GM19035 (cell line): ENCODE results near the gene ANTXR2.
"Not testable (repeated sequence)": the region's sequence is repeated elsewhere in the genome, so short reads cannot be mapped to it uniquely, and the experiment has no call there.

Experiments used
- ATAC-seq: cut with Tn5 transposase; IDR thresholded peaks from one replicate; pipeline ENCODE4 v1.9.1; 2021; ENCODE audit not compliant: unreplicated experiment

ANTXR2 gene

DNA sequence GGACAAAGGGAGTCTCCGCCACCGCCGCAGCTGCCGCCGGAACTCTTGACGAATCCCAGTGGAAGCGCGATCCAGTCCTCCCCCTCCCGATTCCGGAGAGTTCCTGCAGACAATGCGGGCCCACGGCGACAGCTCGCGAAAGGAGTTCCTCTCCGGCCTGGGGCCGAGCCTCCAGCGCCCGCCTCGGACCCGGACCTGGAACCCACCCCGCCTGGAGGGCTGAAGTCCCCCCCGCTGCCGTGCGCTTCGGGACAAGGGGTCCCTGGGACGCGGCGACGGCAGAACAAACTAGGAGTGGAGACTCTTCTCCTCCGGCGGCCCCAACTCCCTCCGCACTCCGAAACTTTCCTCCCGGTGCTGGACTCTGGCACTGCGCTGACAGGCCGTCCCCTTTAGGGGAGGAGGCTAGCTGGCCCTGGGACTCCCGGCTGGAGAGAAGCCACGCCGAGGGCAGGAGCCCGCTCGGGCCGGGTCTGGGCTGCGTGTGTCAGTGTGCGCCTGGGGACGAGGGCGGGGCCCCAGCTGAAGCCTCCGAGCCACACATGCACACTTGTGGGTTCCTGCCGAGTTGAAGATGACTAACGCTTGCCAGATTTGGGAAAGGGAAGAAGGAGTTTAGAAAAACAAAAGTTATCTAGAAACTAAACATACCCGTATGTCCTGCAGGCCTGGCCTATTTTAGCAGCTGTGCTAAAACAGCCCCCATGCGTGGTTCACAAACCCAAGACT lies at the start of gene ANTXR2:
Gene ANTXR2, minus strand, starts transcription at position 486 of the 729 bp plus-strand sequence. CDS start 669 bp downstream, outside the sequence.
- peak; percentile 58 for ATAC-seq

- not testable (repeated sequence) for ATAC-seq
These were observed 48.8 kb upstream of the ANTXR2 start for GRCh38 chr4:80121815-80122214.

DNA sequence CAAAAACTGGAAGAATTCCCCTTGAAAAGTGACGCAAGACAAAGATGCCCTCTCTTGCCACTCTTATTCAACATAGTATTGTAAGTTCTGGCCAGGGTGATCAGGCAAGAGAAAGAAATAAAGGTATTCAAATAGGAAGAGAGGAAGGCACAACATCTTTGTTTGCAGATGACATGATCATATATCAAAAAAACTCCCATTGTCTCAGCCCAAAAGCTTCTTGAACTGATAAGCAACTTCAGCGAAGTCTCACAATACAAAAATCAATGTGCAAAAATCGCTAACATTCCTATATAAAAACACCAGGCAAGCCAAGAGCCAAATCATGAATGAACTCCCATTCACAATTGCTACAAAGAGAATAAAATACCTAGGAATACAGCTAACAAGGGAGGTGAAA lies 46.6 kb upstream of the ANTXR2 start:
- ATAC-seq: not testable (repeated sequence)

- no peak for ATAC-seq
These were observed 43.5 kb upstream of the ANTXR2 start for GRCh38 chr4:80116516-80116915.

- no peak for ATAC-seq
These were observed 42.5 kb upstream of the ANTXR2 start for GRCh38 chr4:80115368-80116181.

GRCh38 chr4:80114732-80115265 lies 41.8 kb upstream of the ANTXR2 start:
- no peak for ATAC-seq

GRCh38 chr4:80113615-80114014 lies 40.6 kb upstream of the ANTXR2 start:
- no peak for ATAC-seq

GRCh38 chr4:80112236-80112635 lies 39.2 kb upstream of the ANTXR2 start:
- no peak for ATAC-seq

DNA sequence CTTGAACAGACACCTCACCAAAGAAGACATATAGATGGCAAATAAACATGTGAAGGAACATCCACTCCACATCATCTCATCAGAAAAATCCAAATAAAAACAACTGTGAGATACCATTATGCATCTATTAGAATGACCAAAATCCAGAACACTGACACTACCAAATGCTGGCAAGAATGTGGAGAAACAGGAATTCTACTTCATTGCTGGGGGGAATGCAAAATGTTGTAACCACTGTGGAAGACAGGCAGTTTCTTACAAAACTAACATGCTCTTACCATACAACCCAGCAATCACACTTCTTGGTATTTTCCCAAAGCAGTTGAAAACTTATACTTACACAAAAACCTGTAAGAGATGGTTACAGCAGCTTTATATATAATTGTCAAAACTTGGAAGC lies 38.2 kb upstream of the ANTXR2 start:
- ATAC-seq: no peak

DNA sequence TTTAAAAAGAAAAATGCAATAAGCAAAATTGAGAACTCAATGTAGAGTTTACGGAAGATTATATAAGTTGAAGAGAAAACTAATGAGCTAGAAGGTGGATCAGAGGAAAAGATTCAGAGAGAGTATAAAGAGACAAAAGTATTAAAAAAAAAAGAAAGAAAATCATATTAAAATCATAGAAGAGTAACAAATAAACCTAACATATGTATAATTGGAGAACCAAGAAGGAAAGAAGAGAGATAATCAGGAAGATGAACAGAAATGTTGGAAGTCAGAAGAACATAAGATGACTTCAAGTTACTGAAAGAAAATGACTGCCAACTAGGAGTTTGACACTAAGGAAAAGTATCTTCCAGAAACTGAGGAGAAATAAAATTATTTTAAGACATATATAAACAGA lies 34.3 kb upstream of the ANTXR2 start:
- no peak for ATAC-seq

- no peak for ATAC-seq
These were observed 31.9 kb upstream of the ANTXR2 start for GRCh38 chr4:80104927-80105326.

- no peak for ATAC-seq
These were observed 30.6 kb upstream of the ANTXR2 start for GRCh38 chr4:80103629-80104028.

DNA sequence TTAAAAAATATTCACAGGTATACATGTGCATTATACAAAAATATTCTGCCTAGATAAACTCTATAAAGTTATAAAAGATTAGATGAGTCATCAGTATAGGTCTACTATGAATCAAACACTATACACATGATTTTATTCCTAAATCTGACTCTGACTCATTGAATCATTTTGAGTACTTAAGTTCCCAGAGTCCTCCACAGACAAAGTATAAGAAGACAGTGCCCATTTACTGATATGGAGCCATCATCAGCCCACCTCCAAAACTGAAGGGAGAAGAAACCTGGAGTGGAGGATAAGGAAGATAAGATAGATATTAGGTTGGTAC lies 28.7 kb upstream of the ANTXR2 start:
- ATAC-seq: no peak

DNA sequence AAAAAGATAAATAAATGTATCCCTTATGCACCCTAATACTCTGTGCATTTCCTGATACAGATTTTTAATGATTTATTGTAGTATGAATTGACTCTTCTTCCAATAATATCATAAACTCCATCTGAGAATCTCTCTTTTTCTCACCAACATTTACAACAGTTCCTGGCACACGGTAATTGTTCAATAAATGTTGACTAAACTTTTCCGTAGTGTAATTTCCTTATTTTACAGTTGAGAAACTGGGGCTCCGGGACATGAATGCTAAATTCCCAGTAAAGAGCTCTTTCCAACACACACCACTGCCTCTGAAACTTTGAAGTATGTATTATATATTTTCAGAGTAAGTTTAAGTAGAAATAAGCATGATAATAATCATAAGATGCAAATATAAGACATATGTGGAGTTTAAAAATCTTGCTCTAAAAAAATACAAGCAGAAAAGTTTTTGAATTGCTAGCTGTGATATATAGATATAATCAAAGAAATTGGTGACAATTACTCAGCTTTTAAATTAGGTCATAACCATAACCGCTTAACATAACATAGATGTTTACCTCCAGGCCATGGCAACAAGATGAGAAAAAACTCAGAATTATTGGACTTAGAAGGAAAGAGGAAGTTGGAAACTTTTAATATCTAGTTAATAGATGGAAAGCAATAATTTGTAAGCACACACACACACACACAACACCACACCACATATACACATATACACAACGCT lies 28.2 kb upstream of the ANTXR2 start:
- no peak for ATAC-seq

DNA sequence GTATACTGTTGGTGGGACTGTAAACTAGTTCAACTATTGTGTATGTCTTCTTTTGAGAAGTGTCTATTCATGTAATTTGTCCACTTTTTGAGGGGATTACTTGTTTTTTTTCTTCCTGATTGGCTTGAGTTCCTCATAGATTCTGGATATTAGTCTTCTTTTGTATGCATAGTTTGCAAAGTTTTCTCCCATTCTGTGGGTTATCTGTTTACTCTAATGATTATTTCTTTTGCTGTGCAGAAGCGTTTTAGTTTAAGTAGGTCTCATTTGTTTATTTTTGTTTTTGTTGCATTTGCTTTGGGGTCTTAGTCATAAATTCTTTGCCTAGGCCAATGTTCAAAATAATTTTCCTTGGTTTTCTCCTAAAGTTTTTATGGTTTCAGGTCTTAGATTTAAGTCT lies 26.6 kb upstream of the ANTXR2 start:
- no peak for ATAC-seq

GRCh38 chr4:80098635-80099034 lies 25.6 kb upstream of the ANTXR2 start:
- ATAC-seq: no peak

- ATAC-seq: no peak
These were observed 24.6 kb upstream of the ANTXR2 start for GRCh38 chr4:80097400-80098177.

GRCh38 chr4:80096175-80096850 lies 23.3 kb upstream of the ANTXR2 start:
- ATAC-seq: no peak

DNA sequence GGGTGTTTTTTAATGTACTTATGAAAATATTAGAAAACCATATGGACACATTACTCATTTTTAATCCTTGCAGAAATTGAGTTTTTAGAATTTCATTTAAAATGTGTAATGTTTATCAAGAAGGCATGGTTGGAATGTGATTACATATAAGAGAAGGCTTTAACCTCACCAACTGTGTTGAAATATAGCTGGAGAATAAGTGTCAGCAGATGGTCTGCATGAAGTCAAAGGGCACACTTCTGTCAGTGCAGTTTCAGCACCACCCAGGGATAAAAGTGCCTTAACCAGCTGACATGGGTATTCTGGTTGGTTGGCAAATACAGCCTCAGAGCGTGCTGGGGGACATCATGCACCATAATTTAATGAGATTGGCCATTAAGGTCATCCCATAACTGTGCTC lies 21.2 kb upstream of the ANTXR2 start:
- no peak for ATAC-seq

- no peak for ATAC-seq
These were observed 20.5 kb upstream of the ANTXR2 start for GRCh38 chr4:80093563-80093962.
